ENCODE data around the gene PTGS2. TPM values are rescaled to one million over a fixed set of nuclear protein-coding genes. Genes with fewer than 3 reads are reported as not detected.

Gene PTGS2
- total RNA-seq, 1 donor from 2014 or later: 11.5 TPM

DNA sequence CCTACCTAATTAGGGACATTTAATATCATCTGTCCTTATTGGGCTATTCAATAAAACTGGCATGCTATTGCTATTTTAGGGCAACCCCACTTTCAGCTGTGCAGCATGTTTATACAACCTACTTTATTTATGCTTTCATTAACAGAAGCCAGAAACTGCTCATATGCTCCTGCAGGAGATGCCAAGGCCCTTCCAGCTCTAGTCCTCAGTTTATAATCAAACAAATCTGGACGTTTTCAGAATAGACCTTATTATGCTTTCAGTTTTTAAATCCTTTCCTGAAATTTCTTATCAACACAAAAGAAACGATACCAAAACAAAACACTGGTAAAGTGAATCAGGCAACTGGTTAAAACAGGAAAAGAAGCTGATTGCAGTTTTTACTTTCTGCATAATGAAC is 53.2 kb downstream of the PTGS2 start:
- no peak for DNase-seq (ENCODE audit: extremely low spot score in 2 of 2)
- Histone ChIP-seq H3K27ac (no peak overlapping the region), H3K9me3 (no peaks in the 10 kb centered on the region), H3K27me3 (no peaks in the 10 kb centered on the region), H3K36me3 (no peaks in the 10 kb centered on the region), H3K4me3 (no peak overlapping the region), H3K4me1 (no peaks in the 10 kb centered on the region)
- TF ChIP-seq CTCF (IDR thresholded peaks at IDR 0.05) (no peak), POLR2AphosphoS5 (IDR thresholded peaks at IDR 0.05; ENCODE audit: insufficient read depth in 1 of 2, low read depth in 1 of 2) (no peak), POLR2A (IDR thresholded peaks at IDR 0.05) (no peak)
- intact Hi-C loops (cut with DNase I): no loop called here

GRCh38 chr1:186626356-186626932 is 53.8 kb downstream of the PTGS2 start:
- no peaks in the 10 kb centered on the region for H3K27me3 ChIP-seq
- H3K4me3 ChIP-seq: no peak overlapping the region
- no peaks in the 10 kb centered on the region for H3K9me3 ChIP-seq
- H3K4me1 ChIP-seq: no peaks in the 10 kb centered on the region
- H3K36me3 ChIP-seq: no peaks in the 10 kb centered on the region
- intact Hi-C loops (cut with DNase I): no loop called here
- TF ChIP-seq POLR2AphosphoS5 (IDR thresholded peaks at IDR 0.05; ENCODE audit: insufficient read depth in 1 of 2, low read depth in 1 of 2): no peak
- TF ChIP-seq CTCF (IDR thresholded peaks at IDR 0.05): no peak
- no peak for TF ChIP-seq POLR2A (IDR thresholded peaks at IDR 0.05)
- H3K27ac ChIP-seq: no peak overlapping the region
- DNase-seq (ENCODE audit: extremely low spot score in 2 of 2): no peak

DNA sequence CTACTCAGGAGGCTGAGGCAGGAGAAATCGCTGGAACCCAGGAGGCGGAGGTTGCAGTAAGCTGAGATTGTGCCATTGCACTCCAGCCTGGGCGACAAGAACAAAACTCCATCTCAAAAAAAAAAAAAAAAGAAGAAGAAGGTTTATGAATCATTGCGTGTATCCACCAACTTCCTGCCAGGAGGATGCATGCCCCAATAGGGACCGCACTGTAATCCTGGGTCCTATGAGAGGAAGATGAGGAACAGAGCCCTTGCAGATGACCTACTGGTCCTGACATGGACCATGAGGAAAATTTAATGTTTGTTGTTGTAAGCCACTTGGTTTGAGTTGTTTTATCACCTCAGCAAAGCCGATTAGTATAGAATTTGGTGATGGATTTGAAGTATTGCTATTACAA is 56.7 kb downstream of the PTGS2 start:
- DNase-seq (ENCODE audit: extremely low spot score in 2 of 2): no peak
- no peak overlapping the region for H3K4me3 ChIP-seq
- H3K27me3 ChIP-seq: no peaks in the 10 kb centered on the region
- TF ChIP-seq POLR2AphosphoS5 (IDR thresholded peaks at IDR 0.05; ENCODE audit: insufficient read depth in 1 of 2, low read depth in 1 of 2) (no peak), CTCF (IDR thresholded peaks at IDR 0.05) (no peak), POLR2A (IDR thresholded peaks at IDR 0.05) (no peak)
- intact Hi-C loops (cut with DNase I): no loop called here
- H3K9me3 ChIP-seq: no peaks in the 10 kb centered on the region
- H3K4me1 ChIP-seq: no peaks in the 10 kb centered on the region
- H3K27ac ChIP-seq: no peak overlapping the region
- H3K36me3 ChIP-seq: no peaks in the 10 kb centered on the region

Other genes starting within 250 kb of the PTGS2 start
- gene PDC, start 219.3 kb downstream of the PTGS2 start, total RNA-seq: not detected
- 12.5 TPM for gene PLA2G4A, start 148.5 kb upstream of the PTGS2 start, total RNA-seq

Data from vagina (tissue), 2 donors.